SK-N-SH (cell line): Measurements from ENCODE around the gene ALAS1. TPM values are rescaled to one million over a fixed set of nuclear protein-coding genes. Genes with fewer than 3 reads are reported as not detected.
A peak's percentile ranks its signal among the peaks of the same experiment; 100 is the strongest.

Source experiments
- CTCF ChIA-PET: fragments of 300-600, 350-600 bp; formaldehyde crosslinking; extraction: SDS; loops from one replicate; lab custom pipeline; 2021; lab: Yijun Ruan, JAX
- POLR2A ChIA-PET: fragments of 350-600 bp; sonication (Branson Sonifier 250); formaldehyde crosslinking; extraction: SDS; loops from one replicate; lab custom pipeline; 2020; ENCODE audit warnings: antibody characterized with exemption, inconsistent platforms; lab: Yijun Ruan, JAX
- DNase-seq: peaks from one replicate; pipeline ENCODE4 v3.0.0; 2012
- H2AFZ ChIP-seq: fragments of 200-600 bp; sonication (generic); 2 replicates; pipeline ENCODE4 v1.8.1; 2016; ENCODE audit warnings: antibody characterized with exemption, mild to moderate bottlenecking, low read depth
- H3F3A ChIP-seq: fragments of 200-600 bp; sonication (generic); replicated peaks from 2 replicates; pipeline ENCODE3; 2016; ENCODE audit warnings: antibody characterized with exemption, mild to moderate bottlenecking; ENCODE audit not compliant: insufficient read depth
- H3K27ac ChIP-seq, 2 experiments: fragments of 200-500 bp in 1 of 2; fragments of 200-600 bp in 1 of 2; sonication (Bioruptor generic) in 1 of 2; sonication (generic), shearing (Covaris generic) in 1 of 2; 2 replicates each; pipeline versions ENCODE4 v1.5.1 to v1.6.1; 2014 to 2016; ENCODE audit warnings: low read depth in 2 of 2, inconsistent platforms in 1 of 2, low read length in 1 of 2, mild to moderate bottlenecking in 1 of 2, mixed read lengths in 1 of 2
- H3K27me3 ChIP-seq: fragments of 200-600 bp; sonication (generic), shearing (Covaris generic); 2 replicates; pipeline ENCODE4 v1.6.1; 2016; ENCODE audit warnings: mixed run types; ENCODE audit not compliant: insufficient read depth
- H3K36me3 ChIP-seq, 2 experiments: fragments of 200-500 bp in 1 of 2; fragments of 200-600 bp in 1 of 2; sonication (Bioruptor generic) in 1 of 2; sonication (generic) in 1 of 2; replicated peaks in 1 of 2; 2 replicates each; pipeline versions ENCODE3 to v1.5.1; 2014 to 2016; ENCODE audit warnings: low read length in 1 of 2, mild to moderate bottlenecking in 1 of 2; ENCODE audit not compliant: insufficient read depth in 2 of 2, control insufficient read depth in 1 of 2
- H3K4me1 ChIP-seq, 2 experiments: fragments of 200-500 bp in 1 of 2; fragments of 200-600 bp in 1 of 2; sonication (Bioruptor generic) in 1 of 2; sonication (generic), shearing (Covaris generic) in 1 of 2; 2 replicates each; pipeline versions ENCODE4 v1.5.1 to v1.6.1; 2014 to 2016; ENCODE audit warnings: low read depth in 1 of 2, low read length in 1 of 2, mixed run types in 1 of 2; ENCODE audit not compliant: insufficient read depth in 2 of 2, control insufficient read depth in 1 of 2
- H3K4me2 ChIP-seq: fragments of 200-600 bp; sonication (generic), shearing (Covaris generic); 2 replicates; pipeline ENCODE4 v1.6.1; 2017; ENCODE audit warnings: mixed run types
- H3K4me3 ChIP-seq, 2 experiments: fragments of 200-500 bp in 1 of 2; fragments of 200-600 bp in 1 of 2; sonication (Bioruptor generic) in 1 of 2; sonication (generic), shearing (Covaris generic) in 1 of 2; 2 replicates each; pipeline versions ENCODE4 v1.5.1 to v1.8.1; 2014 to 2016; ENCODE audit warnings: low read depth in 2 of 2, inconsistent platforms in 1 of 2, low read length in 1 of 2, mild to moderate bottlenecking in 1 of 2, mixed read lengths in 1 of 2, moderate library complexity in 1 of 2
- H3K79me2 ChIP-seq: fragments of 200-600 bp; sonication (generic); 2 replicates; pipeline ENCODE4 v1.8.1; 2017; ENCODE audit warnings: mild to moderate bottlenecking; ENCODE audit not compliant: insufficient read depth
- H3K9ac ChIP-seq: fragments of 200-600 bp; sonication (generic); 2 replicates; pipeline ENCODE4 v1.6.1; 2017; ENCODE audit warnings: mixed run types
- H3K9me2 ChIP-seq: fragments of 200-600 bp; sonication (generic); 2 replicates; pipeline ENCODE4 v1.6.1; 2017; ENCODE audit warnings: mixed run types
- H3K9me3 ChIP-seq: fragments of 200-600 bp; sonication (generic); 2 replicates; pipeline ENCODE4 v1.6.1; 2017; ENCODE audit warnings: mixed run types, mild to moderate bottlenecking, moderate library complexity
- H4K20me1 ChIP-seq: fragments of 200-600 bp; sonication (generic); 2 replicates; pipeline ENCODE4 v1.6.1; 2017; ENCODE audit warnings: mild to moderate bottlenecking, mixed run types; ENCODE audit not compliant: insufficient read depth
- GATA2 ChIP-seq: sonication (generic); formaldehyde crosslinking; IDR thresholded peaks from 2 replicates; pipeline ENCODE4 v1.5.0; 2020; ENCODE audit warnings: mild to moderate bottlenecking, missing genetic modification reagents
- MAX ChIP-seq: IDR thresholded peaks from 2 replicates; pipeline ENCODE4 v1.4.0; 2012; ENCODE audit warnings: low read depth
- MXI1 ChIP-seq: IDR thresholded peaks from 2 replicates; pipeline ENCODE4 v1.6.1; 2012; ENCODE audit warnings: mild to moderate bottlenecking, low read depth, low read length, improper control_type of control experiment
- POLR2AphosphoS5 ChIP-seq: IDR thresholded peaks from 2 replicates; pipeline ENCODE4 v1.6.1; 2012; ENCODE audit warnings: low read depth, low read length
- RCOR1 ChIP-seq: fragments of 150-350 bp; IDR thresholded peaks from 2 replicates; pipeline ENCODE4 v1.6.1; 2017; ENCODE audit warnings: antibody characterized with exemption, low read length
- RXRA ChIP-seq: IDR thresholded peaks from 2 replicates; pipeline ENCODE4 v1.4.0; 2012; ENCODE audit warnings: low read depth, mild to moderate bottlenecking, borderline replicate concordance
- TAF1 ChIP-seq: IDR thresholded peaks from 2 replicates; pipeline ENCODE4 v1.6.1; 2012; ENCODE audit warnings: low read depth, mild to moderate bottlenecking, low read length, moderate library complexity, borderline replicate concordance
- USF1 ChIP-seq: IDR thresholded peaks from 2 replicates; pipeline ENCODE4 v1.4.0; 2012; ENCODE audit warnings: low read depth, borderline replicate concordance
- YY1 ChIP-seq: IDR thresholded peaks from 2 replicates; pipeline ENCODE4 v1.4.0; 2012; ENCODE audit warnings: low read depth, mild to moderate bottlenecking
- ZBTB33 ChIP-seq: IDR thresholded peaks from 2 replicates; pipeline ENCODE4 v1.4.0; 2012; ENCODE audit warnings: low read depth, borderline replicate concordance
- WGBS: methylation state at CpG from one replicate; pipeline ENCODE4 v1.1.6; 2017; ENCODE audit warnings: low lambda C conversion rate; 5-methylcytosine and 5-hydroxymethylcytosine counted together
- polyA plus RNA-seq, 3 experiments: library from polyadenylated mRNA; depleted of rRNA; stranded (reverse); fragments of >200 nt; gene quantifications; 2 replicates each; pipeline ENCODE4 v1.2.3, GENCODE V29; 2012

The ALAS1 gene
- polyA plus RNA-seq, 1 of the 3 experiments (the other 2 are of a cell fraction), result 47.9 TPM

- TF ChIP-seq YY1 (no peak), POLR2AphosphoS5 (no peak), TAF1 (no peak), MXI1 (peak; percentile 59; the same call in 1 of the 2 replicates), RCOR1 (no peak), RXRA (no peak), MAX (0 out of 2 replicates have a peak, but pooled peaks have one; percentile 24), ZBTB33 (no peak), GATA2 (CRISPR knock-in tag) (no peak), USF1 (no peak)
- H3F3A ChIP-seq, result peaks cover 24% of the 10 kb centered on the region
- ChIA-PET POLR2A (interaction anchor here (0.7 to 4.6 kb wide), 7 partner anchors 8 to 64 kb away, joined by 3 to 67 read pairs (median 3); partner anchors contain the start of gene WDR82), CTCF (interaction anchor here (0.8 to 11.8 kb wide), 8 partner anchors 11 to 246 kb away, joined by 3 to 257 read pairs (median 5); partner anchors contain the start of genes TLR9 and WDR82)
- peak overlapping the region; percentile 66; the same call in 1 of the 2 replicates for H2AFZ ChIP-seq
- DNase-seq, result no peak
- H3K4me3 ChIP-seq, result peak overlapping the region; percentile 90 to 97
- H3K27me3 ChIP-seq, result no peaks in the 10 kb centered on the region
- peaks cover 5% of the 10 kb centered on the region in 2 experiments for H3K36me3 ChIP-seq
- H3K4me1 ChIP-seq, result peaks cover 8 to 45% of the 10 kb centered on the region in 2 experiments
- peak overlapping the region; percentile 93 to 96 for H3K27ac ChIP-seq
- no peaks in the 10 kb centered on the region for H3K9me3 ChIP-seq
- WGBS, result 8% methylated on average over 9 of the region's 11 CpGs
- H3K9me2 ChIP-seq, result no peaks in the 10 kb centered on the region
- H3K79me2 ChIP-seq, result peaks cover 67% of the 10 kb centered on the region
- H3K4me2 ChIP-seq, result peak overlapping the region; percentile 89
- H3K9ac ChIP-seq, result peak overlapping the region; percentile 83
- peaks cover 4% of the 10 kb centered on the region; the same call in 1 of the 2 replicates for H4K20me1 ChIP-seq
Observed at GRCh38 chr3:52238193-52238760, 40.3 kb downstream of the ALAS1 start.
